GM21723 (cell line): ENCODE measurements around the gene GPR18.
A peak's percentile ranks its signal among the peaks of the same experiment; 100 is the strongest.
"Not testable (repeated sequence)": the region's sequence is repeated elsewhere in the genome, so short reads cannot be mapped to it uniquely, and the experiment has no call there.

Experiments
- ATAC-seq: cut with Tn5 transposase; IDR thresholded peaks from one replicate; pipeline ENCODE4 v1.9.1; 2021; ENCODE audit warnings: mild to moderate bottlenecking, moderate library complexity; ENCODE audit not compliant: unreplicated experiment

GPR18 gene

GRCh38 chr13:99231721-99232120 lies 26.5 kb downstream of the GPR18 start:
- ATAC-seq: peak; percentile 23

GRCh38 chr13:99230991-99231390 lies 27.2 kb downstream of the GPR18 start:
- ATAC-seq: no peak

- ATAC-seq: not testable (repeated sequence)
Measured at GRCh38 chr13:99230588-99230987, 27.6 kb downstream of the GPR18 start.

GRCh38 chr13:99228737-99229691 lies 29.2 kb downstream of the GPR18 start:
- peak; percentile 86 for ATAC-seq

GRCh38 chr13:99227909-99228688 lies 30.1 kb downstream of the GPR18 start:
- no peak for ATAC-seq

- ATAC-seq: no peak
Measured at GRCh38 chr13:99227331-99227900, 30.8 kb downstream of the GPR18 start.

GRCh38 chr13:99226513-99226912 lies 31.7 kb downstream of the GPR18 start:
- ATAC-seq: no peak

- ATAC-seq: no peak
Measured at GRCh38 chr13:99225078-99225477, 33.1 kb downstream of the GPR18 start.

GRCh38 chr13:99224021-99224420 lies 34.2 kb downstream of the GPR18 start:
- no peak for ATAC-seq

- ATAC-seq: no peak
Measured at GRCh38 chr13:99223587-99223986, 34.6 kb downstream of the GPR18 start.

- no peak for ATAC-seq
Measured at GRCh38 chr13:99221567-99222239, 36.5 kb downstream of the GPR18 start.

- ATAC-seq: no peak
Measured at GRCh38 chr13:99220199-99220935, 37.8 kb downstream of the GPR18 start.

GRCh38 chr13:99218969-99219368 lies 39.2 kb downstream of the GPR18 start:
- peak; percentile 59 for ATAC-seq

GRCh38 chr13:99218545-99218944 lies 39.6 kb downstream of the GPR18 start:
- no peak for ATAC-seq

- ATAC-seq: no peak
Measured at GRCh38 chr13:99218126-99218525, 40.1 kb downstream of the GPR18 start.

GRCh38 chr13:99217461-99218110 lies 40.6 kb downstream of the GPR18 start:
- no peak for ATAC-seq

- no peak for ATAC-seq
Measured at GRCh38 chr13:99215184-99215830, 42.9 kb downstream of the GPR18 start.

- ATAC-seq: no peak
Measured at GRCh38 chr13:99214731-99215130, 43.4 kb downstream of the GPR18 start.

GRCh38 chr13:99214232-99214631 lies 43.9 kb downstream of the GPR18 start:
- ATAC-seq: peak; percentile 73
